ENCODE data around the gene BCS1L. TPM values are rescaled to one million over a fixed set of nuclear protein-coding genes. Genes with fewer than 3 reads are reported as not detected.
A peak's percentile ranks its signal among the peaks of the same experiment; 100 is the strongest.

The BCS1L gene
- total and polyA plus RNA-seq, 2 of the 13 experiments (the other 11 are each of a cell fraction or from before 2014, with no cell fraction given) = 48.9 to 76.0 TPM

- TF ChIP-seq, protein P1, sequence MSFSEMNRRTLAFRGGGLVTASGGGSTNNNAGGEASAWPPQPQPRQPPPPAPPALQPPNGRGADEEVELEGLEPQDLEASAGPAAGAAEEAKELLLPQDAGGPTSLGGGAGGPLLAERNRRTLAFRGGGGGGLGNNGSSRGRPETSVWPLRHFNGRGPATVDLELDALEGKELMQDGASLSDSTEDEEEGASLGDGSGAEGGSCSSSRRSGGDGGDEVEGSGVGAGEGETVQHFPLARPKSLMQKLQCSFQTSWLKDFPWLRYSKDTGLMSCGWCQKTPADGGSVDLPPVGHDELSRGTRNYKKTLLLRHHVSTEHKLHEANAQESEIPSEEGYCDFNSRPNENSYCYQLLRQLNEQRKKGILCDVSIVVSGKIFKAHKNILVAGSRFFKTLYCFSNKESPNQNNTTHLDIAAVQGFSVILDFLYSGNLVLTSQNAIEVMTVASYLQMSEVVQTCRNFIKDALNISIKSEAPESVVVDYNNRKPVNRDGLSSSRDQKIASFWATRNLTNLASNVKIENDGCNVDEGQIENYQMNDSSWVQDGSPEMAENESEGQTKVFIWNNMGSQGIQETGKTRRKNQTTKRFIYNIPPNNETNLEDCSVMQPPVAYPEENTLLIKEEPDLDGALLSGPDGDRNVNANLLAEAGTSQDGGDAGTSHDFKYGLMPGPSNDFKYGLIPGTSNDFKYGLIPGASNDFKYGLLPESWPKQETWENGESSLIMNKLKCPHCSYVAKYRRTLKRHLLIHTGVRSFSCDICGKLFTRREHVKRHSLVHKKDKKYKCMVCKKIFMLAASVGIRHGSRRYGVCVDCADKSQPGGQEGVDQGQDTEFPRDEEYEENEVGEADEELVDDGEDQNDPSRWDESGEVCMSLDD (CRISPR knock-in tag; IDR thresholded peaks at IDR 0.05; ENCODE audit: borderline replicate concordance) = peak; percentile 66
- TF ChIP-seq UBTF (CRISPR knock-in tag; IDR thresholded peaks at IDR 0.05) (peak; percentile 95), ZNF274 (CRISPR knock-in tag; IDR thresholded peaks at IDR 0.05) (peak; percentile 95), NKX3-1 (CRISPR knock-in tag; IDR thresholded peaks at IDR 0.05) (peak; percentile 87), TCF7L2 (IDR thresholded peaks at IDR 0.05; ENCODE audit: low read depth, low read length) (no peak), ZNF136 (CRISPR knock-in tag; IDR thresholded peaks at IDR 0.05; ENCODE audit: low read depth) (peak; percentile 92), HNF4A (CRISPR knock-in tag; IDR thresholded peaks at IDR 0.05) (peak; percentile 31; the same call in 1 of the 2 replicates), GTF3A (CRISPR knock-in tag; conservative IDR thresholded peaks at IDR 0.05) (peak; percentile 96), ZNF431 (CRISPR knock-in tag; IDR thresholded peaks at IDR 0.05; ENCODE audit: borderline replicate concordance, low read depth) (peak; percentile 89; the same call in 1 of the 2 replicates), ATF3 (CRISPR knock-in tag; IDR thresholded peaks at IDR 0.05) (peak; percentile 61), TGIF2 (CRISPR knock-in tag; IDR thresholded peaks at IDR 0.05) (peak; percentile 94), MAFG (CRISPR knock-in tag; IDR thresholded peaks at IDR 0.05) (no peak), ZFAT (CRISPR knock-in tag; conservative IDR thresholded peaks at IDR 0.05) (peak; percentile 75; the same call in 1 of the 2 replicates), PTBP1 (IDR thresholded peaks at IDR 0.05; ENCODE audit: low read depth, low read length, poor library complexity, severe bottlenecking) (no peak), FOXK1 (CRISPR knock-in tag; IDR thresholded peaks at IDR 0.05; ENCODE audit: borderline replicate concordance, low read depth) (peak; percentile 45; the same call in 1 of the 2 replicates), JUND (CRISPR knock-in tag; IDR thresholded peaks at IDR 0.05) (no peak), SPEN (CRISPR knock-in tag; IDR thresholded peaks at IDR 0.05; ENCODE audit: low read depth) (peak; percentile 97), KAT8 (CRISPR knock-in tag; IDR thresholded peaks at IDR 0.05) (peak; percentile 91)
- TF ChIP-seq, protein P2, sequence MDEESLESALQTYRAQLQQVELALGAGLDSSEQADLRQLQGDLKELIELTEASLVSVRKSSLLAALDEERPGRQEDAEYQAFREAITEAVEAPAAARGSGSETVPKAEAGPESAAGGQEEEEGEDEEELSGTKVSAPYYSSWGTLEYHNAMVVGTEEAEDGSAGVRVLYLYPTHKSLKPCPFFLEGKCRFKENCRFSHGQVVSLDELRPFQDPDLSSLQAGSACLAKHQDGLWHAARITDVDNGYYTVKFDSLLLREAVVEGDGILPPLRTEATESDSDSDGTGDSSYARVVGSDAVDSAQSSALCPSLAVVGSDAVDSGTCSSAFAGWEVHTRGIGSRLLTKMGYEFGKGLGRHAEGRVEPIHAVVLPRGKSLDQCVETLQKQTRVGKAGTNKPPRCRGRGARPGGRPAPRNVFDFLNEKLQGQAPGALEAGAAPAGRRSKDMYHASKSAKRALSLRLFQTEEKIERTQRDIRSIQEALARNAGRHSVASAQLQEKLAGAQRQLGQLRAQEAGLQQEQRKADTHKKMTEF (CRISPR knock-in tag; IDR thresholded peaks at IDR 0.05) = peak; percentile 96
- TF ChIP-seq, protein P3, sequence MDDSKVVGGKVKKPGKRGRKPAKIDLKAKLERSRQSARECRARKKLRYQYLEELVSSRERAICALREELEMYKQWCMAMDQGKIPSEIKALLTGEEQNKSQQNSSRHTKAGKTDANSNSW (CRISPR knock-in tag; IDR thresholded peaks at IDR 0.05; ENCODE audit: borderline replicate concordance) = no peak; the same call in 1 of the 2 replicates
Observed at GRCh38 chr2:218710687-218711549, 51.4 kb downstream of the BCS1L start, which contains the start of gene TTLL4 (continued).

Measured in HepG2 (cell line).